ENCODE results near the gene FBXO34. TPM values are rescaled to one million over a fixed set of nuclear protein-coding genes. Genes with fewer than 3 reads are reported as not detected.

The FBXO34 gene
- total RNA-seq, 2 donors from 2014 or later, result 16.3 to 30.1 TPM

Other genes starting within 250 kb of the FBXO34 start
- gene WDHD1, start 244.3 kb upstream of the FBXO34 start, total RNA-seq, result 10 to 100 TPM; 39.9 to 60.0 TPM
- 10 to 100 TPM; 17.5 to 36.5 TPM for gene SOCS4, start 244.2 kb upstream of the FBXO34 start, total RNA-seq
- gene MAPK1IP1L, start 219.8 kb upstream of the FBXO34 start, total RNA-seq, result 100 to 1,000 TPM; 106 to 114 TPM
- 100 to 1,000 TPM in 1 of 2 donors, 10 to 100 TPM in 1; 63.4 to 258 TPM for gene LGALS3, start 142.2 kb upstream of the FBXO34 start, total RNA-seq
- 100 to 1,000 TPM in 1 of 2 donors, 10 to 100 TPM in 1; 93.8 to 102 TPM for gene DLGAP5, start 79.8 kb upstream of the FBXO34 start, total RNA-seq
- 1 to 10 TPM; 6.2 to 8.0 TPM for gene ATG14, start 140.4 kb downstream of the FBXO34 start, total RNA-seq
- not detected for gene TBPL2, start 169.2 kb downstream of the FBXO34 start, total RNA-seq